GM12892 (cell line): ENCODE results near the gene CIDEC.

Experiments
- POLR2A ChIP-seq: IDR thresholded peaks from 2 replicates; pipeline ENCODE4 v1.6.1; 2011; ENCODE audit warnings: low read depth, low read length, control low read depth
- POLR2AphosphoS5 ChIP-seq: IDR thresholded peaks from 2 replicates; pipeline ENCODE4 v1.6.1; 2011; ENCODE audit warnings: low read depth, low read length, control low read depth

DNA sequence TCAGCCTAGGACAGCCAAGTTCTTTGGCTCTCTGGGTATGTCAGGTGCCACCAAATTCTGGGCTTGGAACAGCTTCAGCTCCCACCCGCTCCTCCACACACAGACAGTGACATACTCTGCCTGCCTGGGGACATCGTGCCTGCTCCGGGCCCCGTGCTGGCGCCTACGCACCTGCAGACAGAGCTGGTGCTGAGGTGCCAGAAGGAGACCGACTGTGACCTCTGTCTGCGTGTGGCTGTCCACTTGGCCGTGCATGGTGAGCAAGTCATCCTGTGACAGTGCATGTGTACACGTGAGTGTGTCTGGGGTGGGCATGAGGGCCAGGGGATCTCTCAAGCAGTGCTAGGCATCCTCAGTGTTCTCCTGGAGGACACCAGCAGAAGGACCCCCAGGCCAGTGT, 37.8 kb upstream of the CIDEC start:
- no peak for TF ChIP-seq POLR2AphosphoS5
- no peak for TF ChIP-seq POLR2A
